ENCODE results near the gene GABRB1. TPM values are rescaled to one million over a fixed set of nuclear protein-coding genes. Genes with fewer than 3 reads are reported as not detected.

GABRB1 gene
- total RNA-seq, 1 experiment from 2014 or later: not detected

- intact Hi-C loops (cut with micrococcal nuclease): no loop called here
- ATAC-seq: peak; percentile 52; the same call in 1 of the 2 replicates
Observed at GRCh38 chr4:47122592-47123291, 91.4 kb downstream of the GABRB1 start.

More at GRCh38 chr4:47122592-47123291, 91.4 kb downstream of the GABRB1 start:
- Histone ChIP-seq H3K27me3 (ENCODE audit: insufficient read depth, low read length) (no peaks in the 10 kb centered on the region), H3K4me2 (ENCODE audit: low read length) (no peak overlapping the region), H4K20me1 (ENCODE audit: insufficient read depth) (no peaks in the 10 kb centered on the region), H2AFZ (ENCODE audit: low read depth, low read length, poor library complexity, severe bottlenecking) (no peak overlapping the region), H3K4me1 (ENCODE audit: control insufficient read depth in 1 of 2, insufficient read depth in 2 of 2, low read length in 2 of 2) (no peaks in the 10 kb centered on the region), H3K9me3 (ENCODE audit: control insufficient read depth in 1 of 2, insufficient read depth in 1 of 2, low read depth in 1 of 2, low read length in 2 of 2) (no peaks in the 10 kb centered on the region), H3K9me2 (ENCODE audit: insufficient read depth) (no peaks in the 10 kb centered on the region), H3K79me2 (ENCODE audit: insufficient read depth, low read length) (no peaks in the 10 kb centered on the region), H3K27ac (ENCODE audit: low read depth, low read length) (no peak overlapping the region), H3K36me3 (ENCODE audit: control insufficient read depth in 1 of 2, insufficient read depth in 2 of 2, low read length in 2 of 2) (no peaks in the 10 kb centered on the region), H3K9ac (ENCODE audit: low read length) (no peak overlapping the region), H3K4me3 (replicated peaks in 1 of 2; ENCODE audit: low read depth in 1 of 2, low read length in 2 of 2) (no peak overlapping the region)
- RAD21 ChIA-PET (ENCODE audit: low non-redundant PET in 1 of 2, low total read pairs in 2 of 2, uncharacterized antibody in 2 of 2, unreplicated experiment in 2 of 2): no interaction called here
- no TSS peak for BruUV-seq (replicated peaks)
- peak in 2 of 3 experiments; percentile 84 to 86; a peak in 4 of 6 replicates for TF ChIP-seq CTCF (IDR thresholded peaks at IDR 0.05 in 2 of 3, conservative IDR thresholded peaks at IDR 0.05 in 1 of 3; ENCODE audit: borderline replicate concordance in 1 of 3, insufficient read depth in 1 of 3, low read depth in 2 of 3, low read length in 2 of 3)
- peak; percentile 44; the same call in 1 of the 2 replicates for TF ChIP-seq RAD21 (IDR thresholded peaks at IDR 0.05; ENCODE audit: low read depth)
- TF ChIP-seq YY1 (IDR thresholded peaks at IDR 0.05; ENCODE audit: extremely low read depth, insufficient replicate concordance, low read depth, low read length): no peak
- CTCF ChIA-PET: interaction anchor here (0.6 to 1.2 kb wide), 8 partner anchors 11 to 811 kb away, joined by 3 to 6 read pairs (median 4); no protein-coding TSS in a partner anchor
- DNase-seq (ENCODE audit: low read depth, low spot score): peak; percentile 36
- POLR2A ChIA-PET: no interaction called here

All from HCT116 (cell line).